Neural crest cell (in vitro differentiated cells): ENCODE data around the gene TP53INP2. TPM values are rescaled to one million over a fixed set of nuclear protein-coding genes. Genes with fewer than 3 reads are reported as not detected.
A peak's percentile ranks its signal among the peaks of the same experiment; 100 is the strongest.

ENCODE experiments used
- DNase-seq: peaks from one replicate; pipeline ENCODE4 v3.0.0; 2021; ENCODE audit warnings: low read depth, mixed read lengths, low spot score
- H3K27ac Mint-ChIP-seq: one replicate; pipeline ENCODE4 v1.8.0; 2021; ENCODE audit warnings: mild to moderate bottlenecking, mixed read lengths; ENCODE audit not compliant: unreplicated experiment
- H3K27me3 Mint-ChIP-seq: 2 replicates; pipeline ENCODE4 v1.8.0; 2021; ENCODE audit warnings: low read depth, mild to moderate bottlenecking, mixed read lengths
- H3K36me3 Mint-ChIP-seq: 2 replicates; pipeline ENCODE4 v1.8.0; 2021; ENCODE audit warnings: low read depth, mild to moderate bottlenecking, mixed read lengths
- H3K4me1 Mint-ChIP-seq: 2 replicates; pipeline ENCODE4 v1.8.0; 2021; ENCODE audit warnings: mixed read lengths
- H3K4me3 Mint-ChIP-seq: one replicate; pipeline ENCODE4 v1.8.0; 2021; ENCODE audit warnings: mild to moderate bottlenecking, mixed read lengths
- H3K9me3 Mint-ChIP-seq: 2 replicates; pipeline ENCODE4 v1.8.0; 2021; ENCODE audit warnings: mixed read lengths
- total RNA-seq: library from RNA; stranded (reverse); gene quantifications from 2 replicates; pipeline ENCODE4 v1.2.1, GENCODE V29; 2021
- TF ChIP-seq, protein P1 (sequence below): fragments of 200-600 bp; sonication (generic); conservative IDR thresholded peaks from 2 replicates; pipeline ENCODE4 v1.5.0; 2021; ENCODE audit warnings: antibody characterized with exemption, mild to moderate bottlenecking

Gene TP53INP2
- total RNA-seq, 1 donor from 2014 or later = 17.1 TPM

DNA sequence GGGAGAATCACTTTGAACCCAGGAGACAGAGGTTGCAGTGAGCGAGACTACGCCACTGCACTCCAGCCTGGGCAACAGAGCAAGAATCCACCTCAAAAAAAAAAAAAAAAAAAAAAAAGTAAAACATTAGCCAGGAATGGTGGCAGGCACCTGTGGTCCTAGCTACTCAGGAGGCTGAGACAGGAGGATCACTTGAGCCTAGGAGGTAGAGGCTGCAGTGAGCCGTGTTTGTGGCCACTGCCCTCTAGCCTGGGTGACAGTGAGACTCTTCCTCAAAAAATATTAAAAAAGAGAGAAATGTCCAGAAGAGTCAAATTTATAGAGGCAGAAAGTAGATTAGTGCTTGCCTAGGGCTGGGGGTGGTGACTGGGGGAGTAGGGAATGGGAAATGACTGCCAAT, 20.5 kb upstream of the TP53INP2 start:
- no peak for DNase-seq
- no peaks in the 10 kb centered on the region for H3K9me3 Mint-ChIP-seq
- H3K27me3 Mint-ChIP-seq = no peaks in the 10 kb centered on the region
- H3K36me3 Mint-ChIP-seq = no peaks in the 10 kb centered on the region
- H3K4me3 Mint-ChIP-seq = no peak overlapping the region
- H3K27ac Mint-ChIP-seq = no peak overlapping the region
- TF ChIP-seq, protein P1, sequence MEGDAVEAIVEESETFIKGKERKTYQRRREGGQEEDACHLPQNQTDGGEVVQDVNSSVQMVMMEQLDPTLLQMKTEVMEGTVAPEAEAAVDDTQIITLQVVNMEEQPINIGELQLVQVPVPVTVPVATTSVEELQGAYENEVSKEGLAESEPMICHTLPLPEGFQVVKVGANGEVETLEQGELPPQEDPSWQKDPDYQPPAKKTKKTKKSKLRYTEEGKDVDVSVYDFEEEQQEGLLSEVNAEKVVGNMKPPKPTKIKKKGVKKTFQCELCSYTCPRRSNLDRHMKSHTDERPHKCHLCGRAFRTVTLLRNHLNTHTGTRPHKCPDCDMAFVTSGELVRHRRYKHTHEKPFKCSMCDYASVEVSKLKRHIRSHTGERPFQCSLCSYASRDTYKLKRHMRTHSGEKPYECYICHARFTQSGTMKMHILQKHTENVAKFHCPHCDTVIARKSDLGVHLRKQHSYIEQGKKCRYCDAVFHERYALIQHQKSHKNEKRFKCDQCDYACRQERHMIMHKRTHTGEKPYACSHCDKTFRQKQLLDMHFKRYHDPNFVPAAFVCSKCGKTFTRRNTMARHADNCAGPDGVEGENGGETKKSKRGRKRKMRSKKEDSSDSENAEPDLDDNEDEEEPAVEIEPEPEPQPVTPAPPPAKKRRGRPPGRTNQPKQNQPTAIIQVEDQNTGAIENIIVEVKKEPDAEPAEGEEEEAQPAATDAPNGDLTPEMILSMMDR = no peak
- peaks cover 5% of the 10 kb centered on the region for H3K4me1 Mint-ChIP-seq

DNA sequence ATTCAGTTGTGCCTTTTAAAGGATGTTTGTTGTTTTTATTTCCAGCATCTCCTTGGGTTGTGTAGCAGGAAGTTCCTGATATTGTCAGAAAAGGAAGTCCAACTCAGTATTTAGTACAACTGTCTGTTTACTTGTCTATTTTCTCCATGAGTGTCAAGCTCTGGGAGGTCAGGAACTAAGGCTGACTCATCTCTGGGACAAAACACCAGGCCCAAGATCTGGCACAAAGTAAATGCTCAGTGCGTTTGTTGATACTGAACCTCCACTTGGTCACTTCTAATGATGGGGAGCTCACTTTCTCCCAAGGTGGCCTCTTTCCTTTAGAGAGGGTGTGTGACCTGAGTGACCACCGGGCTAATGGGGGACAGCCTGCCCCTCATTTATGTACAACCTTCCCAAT, 14.7 kb upstream of the TP53INP2 start:
- no peak for DNase-seq
- no peak overlapping the region for H3K4me3 Mint-ChIP-seq
- H3K9me3 Mint-ChIP-seq = no peaks in the 10 kb centered on the region
- TF ChIP-seq, protein P1 = no peak
- H3K4me1 Mint-ChIP-seq = peaks cover 5% of the 10 kb centered on the region
- H3K36me3 Mint-ChIP-seq = no peaks in the 10 kb centered on the region
- H3K27ac Mint-ChIP-seq = no peak overlapping the region
- no peaks in the 10 kb centered on the region for H3K27me3 Mint-ChIP-seq

DNA sequence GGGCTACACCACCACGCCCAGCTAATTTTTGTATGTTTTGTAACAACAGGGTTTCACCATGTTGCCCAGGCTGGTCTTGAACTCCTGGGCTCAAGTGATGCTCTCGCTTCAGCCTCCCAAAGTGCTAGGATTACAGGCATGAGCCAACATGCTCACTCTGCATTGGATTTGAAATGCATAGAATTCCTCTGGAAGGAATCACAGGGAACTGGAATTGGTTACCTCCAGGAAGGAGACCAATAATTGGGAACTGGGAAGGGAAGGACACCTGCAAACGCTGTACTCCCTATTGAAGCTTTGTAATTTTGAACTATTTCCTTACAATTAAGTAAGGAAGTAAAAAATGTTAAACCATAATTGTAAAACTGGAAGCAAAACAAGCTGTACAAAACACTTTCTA, 12.3 kb upstream of the TP53INP2 start:
- H3K4me3 Mint-ChIP-seq = no peak overlapping the region
- peaks cover 5% of the 10 kb centered on the region for H3K4me1 Mint-ChIP-seq
- TF ChIP-seq, protein P1 = no peak
- H3K27me3 Mint-ChIP-seq = no peaks in the 10 kb centered on the region
- H3K9me3 Mint-ChIP-seq = no peaks in the 10 kb centered on the region
- DNase-seq = no peak
- H3K36me3 Mint-ChIP-seq = no peaks in the 10 kb centered on the region
- no peak overlapping the region for H3K27ac Mint-ChIP-seq

DNA sequence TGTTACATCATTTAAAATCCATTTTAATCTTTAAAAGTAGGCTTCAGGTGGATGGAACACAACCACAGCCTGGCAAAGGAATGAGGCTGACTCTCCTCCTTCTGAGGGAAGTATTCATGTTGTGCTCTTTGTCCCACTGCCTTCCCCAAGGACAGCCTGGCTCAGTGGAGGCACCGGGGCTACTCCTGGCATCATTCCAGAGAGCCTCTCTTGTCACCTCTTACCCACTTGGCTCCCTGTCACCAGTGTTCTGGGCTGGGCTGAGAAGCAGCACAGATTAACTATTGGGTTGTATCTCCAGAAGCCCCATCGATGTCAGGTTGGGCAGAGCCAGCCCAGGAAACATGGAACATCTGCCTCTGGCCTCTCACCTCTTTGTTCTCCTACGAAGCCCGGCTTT, 10.7 kb upstream of the TP53INP2 start:
- TF ChIP-seq, protein P1 = no peak
- H3K27me3 Mint-ChIP-seq = peaks cover 3% of the 10 kb centered on the region
- H3K4me1 Mint-ChIP-seq = no peaks in the 10 kb centered on the region
- H3K27ac Mint-ChIP-seq = no peak overlapping the region
- H3K36me3 Mint-ChIP-seq = no peaks in the 10 kb centered on the region
- DNase-seq = no peak
- H3K9me3 Mint-ChIP-seq = no peaks in the 10 kb centered on the region
- H3K4me3 Mint-ChIP-seq = no peak overlapping the region

DNA sequence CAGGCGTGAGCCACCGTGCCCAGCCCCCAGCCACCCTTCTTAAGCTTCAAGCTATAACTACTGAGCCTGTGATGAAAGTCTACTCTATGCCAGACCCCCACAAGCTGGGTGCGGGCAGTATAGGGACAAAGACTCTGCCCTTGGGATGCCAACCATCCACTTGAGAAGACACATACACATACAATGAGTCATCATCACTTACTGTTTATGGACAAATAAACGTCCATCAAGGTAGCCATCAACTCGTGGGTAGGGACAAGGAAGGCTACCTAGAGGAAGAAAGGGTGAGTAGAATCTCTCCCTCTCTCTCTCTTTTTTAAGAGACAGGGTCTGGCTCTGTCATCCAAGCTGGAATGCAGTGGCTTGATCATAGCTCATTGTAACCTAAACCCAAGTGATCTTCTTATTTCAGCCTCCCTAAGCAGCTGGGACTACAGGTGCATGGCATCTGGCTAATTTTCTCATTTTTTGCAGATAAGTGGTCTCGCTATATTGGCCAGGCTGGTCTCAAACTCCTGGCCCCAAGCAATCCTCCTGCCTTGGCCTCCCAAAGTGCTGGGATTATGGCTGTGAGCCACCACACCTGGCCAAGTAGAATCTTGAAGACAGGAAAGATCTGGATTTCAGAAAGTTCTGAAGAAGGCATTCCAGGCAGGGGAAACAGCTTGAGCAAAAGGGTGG, 2.6 kb upstream of the TP53INP2 start:
- no peaks in the 10 kb centered on the region for H3K36me3 Mint-ChIP-seq
- TF ChIP-seq, protein P1 = no peak
- peaks cover 26% of the 10 kb centered on the region for H3K4me1 Mint-ChIP-seq
- no peak for DNase-seq
- peaks cover 35% of the 10 kb centered on the region for H3K27me3 Mint-ChIP-seq
- H3K4me3 Mint-ChIP-seq = peak overlapping the region; percentile 95
- H3K27ac Mint-ChIP-seq = no peak overlapping the region
- H3K9me3 Mint-ChIP-seq = no peaks in the 10 kb centered on the region
